DMS79 treated with DMSO at 0.1 percent for 48 hours (cell line): ENCODE data around the gene ACTL10.
"Not testable (repeated sequence)": the region's sequence is repeated elsewhere in the genome, so short reads cannot be mapped to it uniquely, and the experiment has no call there.

Experiments used
- DNase-seq: peaks from one replicate; lab custom pipeline; 2025; lab: John Stamatoyannopoulos, UW

Gene ACTL10

DNA sequence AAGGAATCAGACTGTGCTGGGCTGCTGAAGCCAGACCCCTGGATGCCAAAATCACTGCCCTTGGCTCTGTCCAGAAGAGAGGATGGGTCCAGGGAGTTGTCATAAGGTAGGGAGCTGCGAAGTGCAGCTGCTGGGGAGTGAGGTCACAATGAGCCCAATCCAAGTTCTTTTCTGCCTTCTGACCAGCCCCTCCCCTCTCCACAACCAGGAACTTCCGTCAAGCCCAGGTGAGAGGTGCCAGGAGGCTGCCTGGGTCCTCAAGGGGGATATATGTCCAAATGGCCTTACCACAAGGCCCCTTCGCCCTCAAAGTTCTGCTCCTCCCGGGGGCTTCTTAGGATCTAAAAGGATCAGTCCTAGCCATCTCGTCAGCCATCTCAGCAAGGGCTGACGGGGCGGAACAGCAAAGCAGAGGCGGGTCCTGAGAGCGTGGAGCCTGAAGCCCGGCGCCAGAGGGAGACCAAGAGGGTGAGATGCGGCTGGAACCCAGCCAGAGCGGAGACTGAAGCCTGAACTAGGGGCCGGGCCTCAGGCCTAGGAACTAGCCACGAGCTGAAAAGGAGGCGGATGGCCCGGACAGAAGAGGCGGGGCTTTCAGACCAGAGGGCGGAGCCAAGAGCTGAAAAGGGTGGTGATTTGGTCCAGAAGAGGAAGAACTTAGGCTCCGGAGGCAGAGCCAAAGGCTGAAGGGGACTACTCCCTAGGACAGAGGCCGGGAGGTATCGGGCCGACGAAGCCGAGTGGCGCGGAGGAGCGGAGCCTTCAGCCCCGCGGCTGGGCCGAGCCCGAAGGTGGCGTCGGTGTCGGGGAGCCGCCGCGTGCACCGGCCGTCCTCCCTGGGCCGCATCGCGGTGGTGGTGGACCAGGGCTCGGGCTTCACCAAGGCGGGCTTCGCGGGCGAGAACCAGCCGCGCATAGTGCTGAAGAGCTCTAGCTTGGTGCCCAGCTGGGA lies at the start of gene ACTL10:
TSS of gene ACTL10 (plus strand) at position 651 of the 952 bp plus-strand sequence. CDS start 555 bp downstream, outside the sequence.
- DNase-seq: peak; percentile 94

DNA sequence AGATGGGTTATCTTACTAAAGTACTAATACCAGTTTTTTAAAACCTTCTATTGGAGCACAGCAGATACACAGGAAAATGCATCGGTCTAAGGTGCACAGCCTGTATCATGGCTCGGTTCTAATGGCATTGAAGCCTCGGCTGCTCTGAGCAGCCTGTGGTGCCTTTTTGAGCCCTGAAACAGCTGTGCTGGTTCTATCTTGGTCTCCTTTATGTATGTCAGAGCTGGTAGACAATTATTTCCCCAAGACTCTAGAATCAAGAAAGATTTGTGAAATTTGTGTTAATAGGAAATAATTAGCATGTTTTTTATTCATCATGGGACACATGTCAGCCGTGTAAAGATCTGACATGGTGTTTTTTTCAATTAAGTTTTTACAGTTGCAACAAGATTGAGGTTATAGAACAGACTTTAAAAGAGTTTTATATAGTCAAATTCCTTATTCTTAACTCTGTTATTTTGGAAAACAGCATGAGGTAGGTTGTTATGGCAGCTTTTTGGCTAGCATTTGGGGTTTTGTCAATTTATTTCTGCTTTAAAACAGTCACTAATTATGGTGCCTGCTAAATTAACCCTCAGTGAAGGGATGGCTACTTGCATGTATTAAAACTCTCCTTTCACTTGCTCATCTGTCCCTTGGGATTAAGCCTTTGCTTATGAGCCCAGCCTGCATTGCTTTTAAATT lies 44.9 kb upstream of the ACTL10 start:
- DNase-seq: no peak

DNA sequence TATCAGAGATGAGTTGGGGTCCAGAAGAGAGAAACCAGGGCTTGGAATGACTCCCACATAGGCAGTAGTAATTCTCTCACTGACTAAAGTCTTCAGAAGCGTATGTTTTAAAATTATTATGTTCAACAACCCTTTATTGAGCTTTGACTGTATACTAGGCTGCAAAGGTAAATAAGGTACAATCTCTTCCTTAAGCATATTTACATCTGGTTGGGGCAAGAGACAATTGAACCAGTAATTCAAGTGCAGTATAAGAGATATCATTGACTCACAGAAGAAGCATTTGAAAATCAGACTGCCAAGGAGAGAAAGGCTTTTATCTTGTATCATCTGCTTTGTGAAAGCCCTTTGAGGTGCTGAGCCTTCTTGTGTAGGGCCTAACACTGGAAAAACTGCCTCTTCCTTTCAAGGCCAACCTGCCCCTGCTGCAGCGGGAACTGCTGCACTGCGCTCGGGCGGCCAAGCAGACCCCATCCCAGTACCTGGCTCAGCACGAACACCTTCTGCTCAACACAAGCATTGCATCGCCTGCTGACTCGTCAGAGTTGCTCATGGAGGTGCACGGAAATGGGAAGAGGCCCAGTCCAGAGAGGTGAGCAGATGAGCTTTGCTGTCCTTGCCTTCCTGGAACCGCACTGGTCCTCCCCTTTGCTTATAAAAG lies 43.9 kb upstream of the ACTL10 start:
- DNase-seq: no peak

DNA sequence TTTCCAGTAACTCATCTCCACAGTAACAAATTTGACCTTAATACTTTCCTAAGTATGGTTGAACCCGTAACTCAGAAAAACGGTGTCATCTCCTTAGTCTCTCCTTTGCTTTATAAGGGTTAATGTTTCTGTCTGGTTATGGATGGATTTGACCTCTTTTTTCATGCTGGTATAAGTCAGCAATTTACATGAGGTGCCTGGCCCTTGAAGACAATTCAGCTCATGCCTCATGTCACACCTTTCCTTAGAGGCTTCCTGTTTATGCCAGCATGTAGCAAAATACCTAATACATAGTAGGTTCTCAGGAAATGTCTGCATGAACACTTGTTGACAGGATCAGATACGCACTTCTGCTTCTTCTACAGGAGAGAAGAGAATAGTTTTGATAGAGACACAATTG lies 42.3 kb upstream of the ACTL10 start:
- DNase-seq: no peak

DNA sequence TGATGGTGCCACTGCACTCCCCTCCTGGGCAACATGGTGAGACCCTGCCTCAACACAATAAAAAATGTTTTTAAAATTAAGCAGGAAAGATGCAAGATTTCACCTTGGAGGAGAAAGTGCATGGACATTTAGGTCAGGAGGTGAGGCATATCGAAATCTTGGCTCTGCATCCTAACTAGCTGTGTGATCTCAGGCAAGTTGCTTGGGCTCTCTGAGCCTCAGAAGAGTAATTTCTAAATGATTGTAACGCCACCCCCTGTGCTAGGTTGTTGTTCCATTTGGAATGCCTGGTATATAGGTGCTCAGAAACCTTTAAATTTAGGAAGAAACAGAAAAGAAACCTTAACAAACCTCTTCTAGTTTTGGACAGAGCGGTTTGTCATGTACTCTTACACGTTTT lies 40.6 kb upstream of the ACTL10 start:
- no peak for DNase-seq

DNA sequence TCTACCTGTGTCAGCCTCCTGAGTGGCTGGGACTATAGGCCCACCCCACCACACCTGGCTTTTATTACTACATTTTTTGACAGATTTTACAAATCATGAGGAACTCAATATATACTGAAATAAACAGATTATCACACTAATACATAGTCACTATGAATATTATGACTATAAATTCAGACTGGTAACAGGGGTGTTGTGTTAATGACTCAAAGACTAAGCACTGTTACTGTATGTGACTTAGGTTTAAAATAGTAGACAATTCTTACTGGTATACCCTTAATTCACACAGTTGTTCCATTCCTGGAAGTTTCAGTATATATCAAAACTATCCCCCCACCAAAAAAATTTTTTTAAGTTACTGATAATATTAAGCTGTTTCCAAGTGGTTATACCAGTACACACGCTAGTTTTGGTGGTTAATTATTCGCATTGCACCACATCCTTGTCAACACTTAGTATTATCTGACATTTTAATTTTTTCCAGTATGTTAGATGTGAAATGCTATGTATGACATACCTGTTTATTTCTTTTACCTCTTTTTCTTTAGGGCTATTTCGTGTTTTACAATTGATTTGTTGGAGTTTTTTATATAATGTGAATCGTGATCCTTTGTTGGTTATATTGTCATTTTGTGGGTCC lies 39.0 kb upstream of the ACTL10 start:
- no peak for DNase-seq

DNA sequence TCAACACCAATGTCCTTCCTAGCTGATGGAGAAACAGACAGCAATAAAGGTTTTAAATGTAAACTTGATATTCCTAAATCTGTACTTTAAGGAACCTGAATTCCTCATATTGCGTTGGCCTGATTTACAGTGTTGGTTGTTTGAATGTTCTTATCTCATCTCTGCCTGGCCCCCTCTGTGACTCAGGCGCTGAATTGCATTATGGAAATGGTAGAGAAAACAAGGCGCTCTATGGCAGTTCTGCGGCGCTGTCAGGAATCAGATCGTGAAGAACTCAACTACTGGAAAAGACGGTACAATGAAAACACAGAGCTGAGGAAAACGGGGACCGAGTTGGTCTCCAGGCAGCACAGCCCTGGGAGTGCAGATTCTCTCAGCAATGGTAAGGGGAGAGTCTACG lies 37.2 kb upstream of the ACTL10 start:
- DNase-seq: no peak

DNA sequence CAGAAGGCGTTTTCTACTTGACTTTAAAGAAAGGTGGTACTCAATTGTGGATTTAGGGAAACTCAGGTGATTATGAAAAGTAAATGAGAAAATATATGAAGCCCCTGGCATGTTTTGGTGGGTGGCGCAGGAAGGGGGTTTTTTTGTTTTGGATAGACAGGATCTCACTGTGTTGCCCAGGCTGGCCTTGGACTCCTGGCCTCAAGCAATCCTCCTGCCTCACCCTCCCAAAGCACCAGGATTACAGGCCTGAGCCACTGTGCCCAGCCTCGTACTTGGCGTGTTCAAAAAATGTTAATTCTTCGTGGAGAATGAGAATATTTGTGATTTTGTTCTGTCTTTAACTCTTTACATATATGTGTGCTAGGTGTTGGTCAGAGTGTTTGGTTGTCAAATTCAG lies 36.8 kb upstream of the ACTL10 start:
- DNase-seq: no peak

DNA sequence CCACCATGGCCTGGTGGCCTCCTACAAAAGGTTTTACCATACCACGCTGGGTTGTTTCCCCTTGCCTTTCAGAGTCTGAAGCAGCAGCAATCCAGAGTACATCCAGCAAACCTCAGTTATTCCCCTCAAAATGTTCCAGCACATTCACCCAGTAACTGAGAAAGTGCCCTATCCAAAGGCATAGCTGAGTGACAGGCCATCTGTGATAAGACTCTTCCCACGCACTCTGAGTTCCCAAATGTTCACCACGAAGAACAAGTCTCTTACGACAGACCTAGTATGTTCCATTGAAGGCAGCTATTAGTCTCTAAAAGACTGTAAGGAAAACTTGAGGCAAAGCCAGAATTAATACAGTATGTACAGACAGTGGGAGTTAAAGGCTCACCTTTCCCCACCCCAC lies 36.2 kb upstream of the ACTL10 start:
- DNase-seq: no peak

DNA sequence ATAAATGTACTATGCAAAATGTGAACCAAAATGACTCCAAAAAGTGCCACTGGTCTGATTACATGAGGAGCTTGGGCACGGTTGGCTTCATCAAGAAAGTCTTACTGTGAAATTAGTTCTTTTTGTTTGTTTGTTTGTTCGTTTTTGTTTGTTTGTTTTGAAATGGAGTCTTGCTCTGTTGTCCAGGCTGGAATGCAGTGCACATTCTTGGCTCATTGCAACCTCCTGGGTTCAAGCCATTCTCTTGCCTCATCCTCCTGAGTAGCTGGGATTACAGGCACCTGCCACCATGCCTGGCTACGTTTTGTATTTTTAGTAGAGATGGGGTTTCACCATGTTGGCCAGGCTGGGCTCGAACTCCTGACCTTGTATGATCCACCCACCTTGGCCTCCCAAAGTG lies 34.8 kb upstream of the ACTL10 start:
- not testable (repeated sequence) for DNase-seq

DNA sequence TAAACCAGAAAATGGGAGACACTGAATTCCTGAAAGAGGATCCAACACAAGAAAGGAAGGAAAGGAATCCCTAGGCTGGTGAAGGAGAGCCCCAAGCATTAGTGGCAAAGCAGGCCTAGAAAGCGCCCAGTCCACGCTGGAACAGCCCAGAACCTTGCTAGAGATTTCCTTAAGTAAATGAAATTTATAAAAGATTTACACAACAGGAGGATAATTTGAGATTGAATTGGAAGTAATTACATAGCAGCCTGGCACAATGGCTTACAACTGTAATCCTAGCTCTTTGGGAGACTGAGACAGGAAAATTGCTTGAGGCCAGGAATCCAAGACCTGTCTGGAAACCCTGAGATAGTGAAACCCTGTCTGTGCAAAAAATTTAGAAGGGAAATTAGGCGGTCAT lies 31.4 kb upstream of the ACTL10 start:
- DNase-seq: no peak

DNA sequence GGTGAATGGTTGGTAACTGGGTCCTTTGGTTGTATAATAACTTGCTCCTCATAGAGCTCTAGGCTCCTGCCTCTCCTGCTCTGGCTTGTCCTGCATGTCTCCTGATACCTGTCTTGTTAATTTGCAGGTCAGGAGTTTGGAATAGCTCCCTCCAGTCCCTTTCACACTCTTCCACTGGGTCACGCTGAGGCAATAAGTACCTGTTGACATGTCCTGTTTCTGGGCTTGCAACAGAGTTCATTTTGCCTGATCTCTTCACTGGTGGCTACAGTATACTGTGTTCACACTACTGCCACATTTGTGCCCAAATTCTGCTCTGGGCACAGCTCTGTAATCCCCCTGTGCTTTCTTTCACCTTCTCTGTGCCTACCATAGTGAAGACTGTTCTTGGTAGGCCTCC lies 30.0 kb upstream of the ACTL10 start:
- no peak for DNase-seq

DNA sequence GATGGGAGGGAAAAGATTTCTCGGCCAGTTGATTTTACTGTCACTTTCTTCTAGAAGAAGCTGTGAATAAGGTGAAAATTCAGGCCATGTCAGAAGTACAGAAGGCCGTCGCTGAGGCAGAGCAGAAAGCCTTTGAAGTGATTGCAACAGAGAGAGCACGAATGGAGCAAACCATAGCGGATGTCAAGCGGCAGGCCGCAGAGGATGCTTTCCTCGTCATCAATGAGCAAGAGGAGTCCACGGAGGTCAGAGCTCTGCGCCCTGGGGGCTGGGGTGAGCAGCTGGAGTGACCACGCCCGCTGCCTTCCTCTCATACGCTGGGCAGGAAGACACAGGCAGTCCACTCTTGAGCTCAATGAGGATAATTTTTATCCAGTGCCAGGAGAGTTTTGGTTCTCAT lies 26.5 kb upstream of the ACTL10 start:
- no peak for DNase-seq

DNA sequence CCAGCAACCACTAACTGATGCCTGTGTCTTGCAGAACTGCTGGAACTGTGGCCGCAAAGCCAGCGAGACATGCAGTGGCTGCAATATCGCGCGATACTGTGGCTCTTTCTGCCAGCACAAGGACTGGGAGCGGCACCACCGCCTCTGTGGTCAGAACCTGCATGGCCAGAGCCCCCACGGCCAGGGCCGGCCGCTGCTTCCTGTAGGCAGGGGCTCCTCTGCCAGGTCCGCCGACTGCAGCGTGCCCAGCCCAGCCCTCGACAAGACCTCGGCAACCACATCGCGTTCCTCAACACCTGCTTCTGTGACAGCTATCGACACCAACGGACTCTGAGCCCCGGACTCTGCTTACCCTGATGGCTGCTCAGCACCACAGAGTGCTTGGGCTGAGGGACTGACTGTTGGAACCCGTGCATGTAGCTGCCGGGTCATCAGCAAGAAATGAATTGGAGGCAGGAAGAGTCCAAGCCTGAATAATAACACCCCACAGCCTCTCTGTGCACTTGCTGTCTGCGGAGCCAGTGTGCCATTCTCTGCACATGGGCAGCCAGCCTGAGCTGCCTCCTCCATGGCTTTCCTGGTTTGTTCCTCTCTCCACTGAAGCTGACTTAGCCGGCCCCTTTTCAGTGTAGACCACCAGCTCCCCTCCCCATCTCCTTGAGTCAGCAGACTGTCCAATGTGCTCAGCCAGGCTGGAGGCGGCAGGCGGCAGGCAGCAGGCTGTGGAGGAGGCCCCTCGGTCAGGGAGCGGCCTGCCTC lies 22.3 kb upstream of the ACTL10 start:
- no peak for DNase-seq

DNA sequence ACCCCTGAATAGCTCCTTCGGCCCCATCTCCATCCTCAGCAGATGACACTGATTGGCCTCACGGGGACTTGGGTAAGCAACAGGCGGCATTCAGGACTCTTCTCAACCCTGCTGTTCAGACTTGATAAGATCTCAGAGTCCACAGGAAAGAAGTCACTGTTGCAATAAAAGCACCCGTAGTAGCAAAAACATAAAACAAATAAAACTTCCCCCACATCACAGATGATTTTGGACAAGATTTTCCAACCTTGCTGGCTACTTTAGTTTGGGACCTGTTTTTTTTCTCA lies 21.7 kb upstream of the ACTL10 start:
- DNase-seq: no peak

DNA sequence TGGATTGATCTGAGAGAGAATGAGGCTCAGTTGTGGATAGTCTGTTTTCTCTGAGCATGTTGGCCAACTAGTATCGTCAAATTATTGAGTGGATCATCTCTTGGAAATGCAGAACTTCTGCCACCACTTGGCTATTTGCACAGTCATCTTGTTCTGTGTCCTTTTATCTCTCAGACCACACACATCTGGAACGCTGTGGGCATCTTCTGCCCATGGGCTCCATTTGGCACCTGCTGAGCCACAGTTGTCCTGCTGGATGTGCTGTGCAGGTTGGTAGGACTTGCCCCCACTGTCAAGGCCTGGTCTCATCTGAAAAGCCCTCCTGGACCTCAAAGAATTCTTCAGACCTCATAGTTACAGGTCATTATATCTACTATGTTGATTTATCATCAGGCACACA lies 21.3 kb upstream of the ACTL10 start:
- no peak for DNase-seq

DNA sequence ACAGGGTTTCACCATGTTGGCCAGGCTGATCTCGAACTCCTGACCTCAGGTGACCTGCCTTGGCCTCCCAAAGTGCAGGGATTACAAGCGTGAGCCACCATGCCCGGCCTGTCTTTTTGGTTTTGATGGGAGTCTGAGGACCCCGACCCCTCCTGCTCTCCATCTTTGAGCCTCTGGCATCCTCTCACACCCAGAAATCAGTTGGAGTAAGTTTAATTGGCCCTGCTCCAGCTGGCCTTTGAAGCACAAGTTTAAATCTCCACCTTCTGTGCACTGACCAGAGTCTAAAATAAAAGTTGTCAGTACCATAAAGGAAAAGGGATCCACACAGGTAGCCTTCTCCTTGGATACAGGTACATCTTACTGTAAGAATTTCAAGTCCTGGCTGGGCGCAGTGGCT lies 20.6 kb upstream of the ACTL10 start:
- no peak for DNase-seq

DNA sequence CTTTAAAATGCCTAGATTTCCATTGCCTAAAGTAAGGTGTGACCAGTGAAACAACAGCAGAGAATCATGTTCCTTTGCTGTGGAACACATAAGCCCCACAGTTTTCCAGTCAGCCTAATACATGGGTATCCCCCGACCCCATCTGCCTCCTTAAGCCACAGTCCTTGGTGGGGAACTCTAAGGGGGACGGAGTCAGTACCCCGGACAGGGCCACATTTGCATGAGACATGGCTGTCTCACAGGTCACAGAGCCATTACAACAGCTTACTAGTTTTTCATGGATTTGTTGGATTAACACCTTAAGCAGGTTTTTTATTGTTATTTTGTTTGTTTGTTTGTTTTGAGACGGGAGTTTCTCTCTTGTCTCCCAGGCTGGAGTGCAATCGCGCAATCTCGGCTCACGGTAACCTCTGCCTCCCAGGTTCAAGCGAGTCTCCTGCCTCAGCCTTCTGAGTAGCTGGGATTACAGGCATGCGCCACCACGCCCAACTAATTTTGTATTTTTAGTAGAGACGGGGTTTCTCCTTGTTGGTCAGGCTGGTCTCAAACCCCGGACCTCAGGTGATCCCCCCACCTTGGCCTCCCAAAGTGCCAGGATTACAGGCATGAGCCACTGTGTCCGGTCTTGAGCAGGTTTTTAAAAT lies 19.7 kb upstream of the ACTL10 start:
- not testable (repeated sequence) for DNase-seq

DNA sequence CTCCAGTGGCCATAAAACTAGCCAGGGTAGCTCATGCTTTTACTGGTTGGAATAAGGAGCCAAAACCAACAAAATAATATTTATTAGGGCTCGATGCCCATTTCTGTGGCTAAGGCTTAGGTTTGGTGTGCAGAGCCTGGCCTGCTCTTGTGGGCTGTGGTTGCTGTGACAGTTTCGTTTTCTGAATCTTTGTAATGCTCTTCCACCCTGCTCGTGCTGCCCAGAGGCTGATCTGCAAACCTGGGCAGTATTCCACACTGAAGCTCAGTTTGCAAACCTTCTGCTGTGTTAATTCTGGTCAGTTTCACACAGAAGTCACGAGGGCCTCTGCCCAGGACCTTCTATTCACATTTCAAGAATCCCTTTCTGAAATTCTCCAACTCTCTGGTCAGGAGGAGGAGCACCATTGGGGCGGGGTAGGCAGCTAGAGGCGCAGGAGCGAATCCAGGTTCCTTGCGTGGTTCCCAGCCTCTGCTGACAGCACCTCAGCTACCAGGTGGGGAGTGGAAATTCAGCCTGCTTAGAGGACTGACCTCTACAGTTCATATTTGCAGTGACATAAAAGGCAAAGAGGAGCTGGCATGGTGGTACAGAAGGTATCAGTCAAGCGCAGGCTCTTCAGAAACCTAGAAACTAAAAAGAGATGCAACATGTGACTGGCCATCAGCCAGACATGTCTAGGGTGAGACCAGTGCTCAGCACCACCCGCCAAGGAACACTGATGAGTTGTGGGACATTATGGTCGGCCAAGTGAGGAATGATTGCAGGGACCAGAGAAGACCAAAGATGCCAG lies 18.9 kb upstream of the ACTL10 start:
- DNase-seq: no peak

DNA sequence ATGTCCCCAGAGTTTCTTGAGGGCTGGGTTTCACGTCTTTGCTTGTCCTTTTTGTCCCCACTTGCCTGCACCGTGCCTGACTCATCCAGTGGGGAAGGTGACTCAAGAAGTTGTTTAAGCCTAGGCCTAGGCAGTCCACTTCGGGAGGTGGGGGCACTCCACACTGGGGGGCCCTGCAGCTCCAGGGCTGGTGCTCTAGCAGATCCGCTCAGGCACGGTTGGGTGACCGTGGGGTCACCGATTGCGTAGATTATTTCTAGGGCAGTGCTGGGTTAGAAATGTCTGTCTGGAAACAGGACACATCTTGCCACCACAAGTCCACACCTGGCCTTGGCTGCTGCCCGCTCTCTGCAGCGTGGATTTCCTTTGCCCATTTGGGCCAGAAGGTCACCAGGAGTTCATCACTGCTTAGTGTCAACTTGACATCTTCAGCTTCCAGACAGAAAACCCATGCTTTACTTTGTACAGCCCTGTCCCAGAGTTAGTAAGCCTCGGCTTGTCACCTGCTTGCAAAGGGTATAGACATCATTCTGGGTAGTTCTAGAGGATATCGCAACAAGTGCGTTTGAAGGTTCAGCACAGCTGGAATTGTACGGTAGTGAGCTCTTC lies 18.2 kb upstream of the ACTL10 start:
- DNase-seq: no peak
